RWPE2 (cell line): ENCODE results near the gene TECTA.

ENCODE experiments used
- ATAC-seq: fragments of 200-7000 bp; cut with Tn5 transposase; 3 replicates; pipeline ENCODE4 v1.9.1; 2021; ENCODE audit warnings: low read depth
- DNase-seq: peaks from one replicate; pipeline ENCODE4 v3.0.0-alpha.2; 2020; ENCODE audit warnings: low spot score
- H3K27ac ChIP-seq: fragments of 450-650 bp; 2 replicates; pipeline ENCODE4 v1.5.1; 2017; ENCODE audit warnings: mild to moderate bottlenecking; ENCODE audit not compliant: poor library complexity, severe bottlenecking
- H3K27me3 ChIP-seq: fragments of 250-450 bp; sonication (Bioruptor Pico); 2 replicates; pipeline ENCODE4 v1.5.1; 2021; ENCODE audit warnings: mild to moderate bottlenecking, moderate library complexity; ENCODE audit not compliant: insufficient read depth, poor library complexity, severe bottlenecking
- H3K36me3 ChIP-seq: fragments of 250-450 bp; sonication (Bioruptor Pico); 2 replicates; pipeline ENCODE4 v1.5.1; 2020; ENCODE audit warnings: low read depth, mild to moderate bottlenecking, moderate library complexity
- H3K4me1 ChIP-seq: fragments of 250-450 bp; sonication (Bioruptor Pico); 2 replicates; pipeline ENCODE4 v1.5.1; 2021; ENCODE audit warnings: mild to moderate bottlenecking, moderate library complexity; ENCODE audit not compliant: insufficient read depth, poor library complexity, severe bottlenecking
- H3K4me3 ChIP-seq: fragments of 250-450 bp; sonication (Bioruptor Pico); 2 replicates; pipeline ENCODE4 v1.5.1; 2021; ENCODE audit warnings: mild to moderate bottlenecking, moderate library complexity; ENCODE audit not compliant: severe bottlenecking
- H3K9me3 ChIP-seq: fragments of 250-450 bp; sonication (Bioruptor Pico); 2 replicates; pipeline ENCODE4 v1.5.1; 2021; ENCODE audit warnings: mild to moderate bottlenecking, moderate library complexity; ENCODE audit not compliant: severe bottlenecking
- TF ChIP-seq, protein P1 (sequence below): fragments of 450-650 bp; IDR thresholded peaks from one replicate; pipeline ENCODE4 v1.5.1; 2017; ENCODE audit warnings: mild to moderate bottlenecking, moderate library complexity; ENCODE audit not compliant: poor library complexity, severe bottlenecking

The TECTA gene

DNA sequence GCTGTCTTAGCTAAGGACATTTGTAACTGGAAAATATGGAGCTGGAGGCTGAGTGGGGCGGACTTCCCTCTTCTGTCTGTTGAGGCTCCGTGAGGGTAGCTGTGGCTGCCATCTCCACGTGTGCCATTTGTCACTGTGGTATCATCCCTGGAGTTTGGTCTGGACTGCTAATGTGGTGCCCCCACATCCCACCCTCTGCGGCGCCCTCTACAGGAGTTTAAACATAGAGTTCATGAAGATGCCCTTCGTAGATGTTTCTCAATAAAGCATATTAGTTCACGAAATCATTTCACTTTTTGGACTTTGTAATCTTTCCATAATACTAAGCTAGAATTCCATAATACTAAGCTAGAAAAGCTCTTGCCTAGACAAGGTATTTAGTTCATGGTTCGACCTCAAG, 52.4 kb downstream of the TECTA start:
- Histone ChIP-seq H3K4me1 (no peaks in the 10 kb centered on the region), H3K36me3 (no peaks in the 10 kb centered on the region), H3K9me3 (no peaks in the 10 kb centered on the region), H3K27me3 (peaks cover 5% of the 10 kb centered on the region), H3K4me3 (no peak overlapping the region), H3K27ac (no peak overlapping the region)
- DNase-seq (no peak), ATAC-seq (no peak)
- TF ChIP-seq, protein P1, sequence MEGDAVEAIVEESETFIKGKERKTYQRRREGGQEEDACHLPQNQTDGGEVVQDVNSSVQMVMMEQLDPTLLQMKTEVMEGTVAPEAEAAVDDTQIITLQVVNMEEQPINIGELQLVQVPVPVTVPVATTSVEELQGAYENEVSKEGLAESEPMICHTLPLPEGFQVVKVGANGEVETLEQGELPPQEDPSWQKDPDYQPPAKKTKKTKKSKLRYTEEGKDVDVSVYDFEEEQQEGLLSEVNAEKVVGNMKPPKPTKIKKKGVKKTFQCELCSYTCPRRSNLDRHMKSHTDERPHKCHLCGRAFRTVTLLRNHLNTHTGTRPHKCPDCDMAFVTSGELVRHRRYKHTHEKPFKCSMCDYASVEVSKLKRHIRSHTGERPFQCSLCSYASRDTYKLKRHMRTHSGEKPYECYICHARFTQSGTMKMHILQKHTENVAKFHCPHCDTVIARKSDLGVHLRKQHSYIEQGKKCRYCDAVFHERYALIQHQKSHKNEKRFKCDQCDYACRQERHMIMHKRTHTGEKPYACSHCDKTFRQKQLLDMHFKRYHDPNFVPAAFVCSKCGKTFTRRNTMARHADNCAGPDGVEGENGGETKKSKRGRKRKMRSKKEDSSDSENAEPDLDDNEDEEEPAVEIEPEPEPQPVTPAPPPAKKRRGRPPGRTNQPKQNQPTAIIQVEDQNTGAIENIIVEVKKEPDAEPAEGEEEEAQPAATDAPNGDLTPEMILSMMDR = no peak

DNA sequence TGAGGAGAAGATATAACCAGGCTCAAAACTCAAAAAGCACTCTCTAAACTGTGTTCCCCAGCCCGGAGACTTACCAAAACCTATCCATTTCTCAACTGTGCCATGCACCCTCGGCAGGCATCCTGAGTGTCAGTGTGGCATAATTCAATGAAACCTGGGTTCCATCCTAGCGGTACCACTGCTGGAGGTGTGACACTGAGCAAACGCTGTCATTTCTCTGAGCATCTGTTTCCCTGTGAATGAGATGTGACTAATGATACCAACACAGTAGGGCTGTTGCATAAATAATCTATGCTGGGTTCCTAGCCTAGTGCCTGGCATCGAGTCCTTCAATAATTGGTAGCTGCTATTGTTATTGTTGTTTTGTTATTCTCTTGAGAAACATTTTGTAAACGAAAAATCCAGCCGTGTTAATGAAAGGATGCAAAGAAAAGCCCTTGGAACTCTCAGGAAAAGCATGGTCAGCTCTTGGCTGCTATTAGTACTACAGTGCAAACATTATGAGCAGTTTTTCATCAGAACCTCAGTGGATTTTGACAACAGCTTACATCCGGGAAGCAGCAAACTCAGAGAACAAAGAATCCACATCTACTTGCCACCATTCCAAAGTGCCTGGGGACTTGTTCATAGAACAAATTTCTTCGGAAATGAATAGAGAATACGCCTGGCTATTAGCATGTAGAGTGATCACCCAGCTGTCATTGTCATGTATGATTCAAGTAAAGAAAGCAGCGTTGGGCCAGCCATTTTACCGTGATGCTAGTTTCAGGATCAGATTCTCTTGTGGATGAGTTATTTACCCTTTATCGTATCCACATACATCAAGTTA, 53.7 kb downstream of the TECTA start:
- H3K36me3 ChIP-seq = no peaks in the 10 kb centered on the region
- H3K27ac ChIP-seq = no peak overlapping the region
- ATAC-seq (no peak), DNase-seq (no peak)
- no peak overlapping the region for H3K4me3 ChIP-seq
- H3K9me3 ChIP-seq = no peaks in the 10 kb centered on the region
- H3K27me3 ChIP-seq = peaks cover 5% of the 10 kb centered on the region
- TF ChIP-seq, protein P1 = no peak
- H3K4me1 ChIP-seq = no peaks in the 10 kb centered on the region

GRCh38 chr11:121157756-121158155, 56.7 kb downstream of the TECTA start:
- Histone ChIP-seq H3K4me3 (no peak overlapping the region), H3K27ac (no peak overlapping the region), H3K27me3 (peaks cover 5% of the 10 kb centered on the region), H3K4me1 (no peaks in the 10 kb centered on the region), H3K9me3 (no peaks in the 10 kb centered on the region), H3K36me3 (no peaks in the 10 kb centered on the region)
- no peak for DNase-seq
- ATAC-seq = no peak
- TF ChIP-seq, protein P1 = no peak

DNA sequence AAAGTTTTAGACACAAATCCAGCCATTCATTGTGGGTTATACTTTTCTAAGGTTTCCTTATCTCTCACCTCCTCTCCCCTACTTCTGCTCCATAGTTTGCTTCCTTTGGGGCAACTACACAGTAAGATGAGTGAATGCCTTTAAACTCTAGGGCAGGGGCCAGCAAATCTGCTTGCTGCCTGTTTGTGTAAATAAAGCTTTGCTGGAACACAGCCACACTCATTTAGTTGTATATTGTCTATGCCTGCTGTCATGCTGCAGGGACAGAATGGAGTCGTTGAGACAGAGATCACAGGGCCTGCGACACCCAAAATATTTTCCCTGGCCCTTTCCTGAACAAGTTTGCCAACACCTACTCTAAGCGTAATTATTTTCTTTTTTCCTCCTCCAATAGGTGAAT, 58.7 kb downstream of the TECTA start:
- ATAC-seq (no peak), DNase-seq (no peak)
- no peak overlapping the region for H3K27ac ChIP-seq
- TF ChIP-seq, protein P1 = no peak
- H3K4me1 ChIP-seq = no peaks in the 10 kb centered on the region
- H3K27me3 ChIP-seq = peaks cover 3% of the 10 kb centered on the region
- no peak overlapping the region for H3K4me3 ChIP-seq
- H3K9me3 ChIP-seq = no peaks in the 10 kb centered on the region
- H3K36me3 ChIP-seq = no peaks in the 10 kb centered on the region

DNA sequence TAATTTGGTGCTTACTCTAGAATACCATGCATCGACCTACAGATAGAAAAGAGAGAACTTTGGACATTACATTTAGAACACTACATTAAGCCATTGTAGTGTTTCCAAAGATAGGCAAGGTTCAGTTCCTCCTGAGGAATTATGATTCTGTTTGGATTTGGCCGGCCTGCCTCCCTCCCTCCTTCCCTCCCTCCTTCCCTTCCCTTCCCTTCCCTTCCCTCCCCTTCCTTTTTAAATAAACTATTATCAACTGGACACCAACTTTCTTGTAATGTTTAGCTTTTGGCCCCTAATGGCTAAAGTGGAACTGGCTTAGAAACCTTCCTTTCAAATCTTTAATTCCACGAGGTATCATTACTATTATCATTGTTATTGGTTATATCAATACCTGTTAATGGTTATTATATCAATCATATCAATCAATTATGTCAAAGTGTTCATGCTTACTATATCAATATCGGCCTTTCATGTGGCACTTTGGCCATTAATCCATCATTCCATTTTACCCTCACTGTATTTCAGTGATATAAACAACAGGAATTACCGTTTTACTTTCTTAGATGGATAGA, 60.4 kb downstream of the TECTA start:
- Histone ChIP-seq H3K27ac (no peak overlapping the region), H3K36me3 (no peaks in the 10 kb centered on the region), H3K4me1 (no peaks in the 10 kb centered on the region), H3K27me3 (peaks cover 8% of the 10 kb centered on the region), H3K9me3 (no peaks in the 10 kb centered on the region), H3K4me3 (no peak overlapping the region)
- no peak for ATAC-seq
- TF ChIP-seq, protein P1 = no peak
- DNase-seq = no peak
